COLO668 (cell line): Measurements from ENCODE around the gene PDE7B.
"Not testable (repeated sequence)": the region's sequence is repeated elsewhere in the genome, so short reads cannot be mapped to it uniquely, and the experiment has no call there.

Source experiments
- DNase-seq: peaks from one replicate; lab custom pipeline; 2025; ENCODE audit not compliant: unreplicated experiment; lab: John Stamatoyannopoulos, UW

PDE7B gene

GRCh38 chr6:136139111-136139510, 287.6 kb downstream of the PDE7B start:
- not testable (repeated sequence) for DNase-seq

GRCh38 chr6:136144251-136145023, 292.9 kb downstream of the PDE7B start:
- no peak for DNase-seq

- no peak for DNase-seq
Observed at GRCh38 chr6:136146130-136146529, 294.6 kb downstream of the PDE7B start.

- no peak for DNase-seq
Observed at GRCh38 chr6:136147342-136147741, 295.8 kb downstream of the PDE7B start.

- no peak for DNase-seq
Observed at GRCh38 chr6:136148051-136148450, 296.6 kb downstream of the PDE7B start.

- DNase-seq: no peak
Observed at GRCh38 chr6:136148523-136148922, 297.0 kb downstream of the PDE7B start.

- no peak for DNase-seq
Observed at GRCh38 chr6:136149311-136149710, 297.8 kb downstream of the PDE7B start.

GRCh38 chr6:136150961-136151360, 299.5 kb downstream of the PDE7B start:
- DNase-seq: no peak

GRCh38 chr6:136153707-136154375, 302.3 kb downstream of the PDE7B start:
- no peak for DNase-seq

GRCh38 chr6:136155191-136155590, 303.7 kb downstream of the PDE7B start:
- no peak for DNase-seq

GRCh38 chr6:136157743-136158142, 306.2 kb downstream of the PDE7B start:
- no peak for DNase-seq

GRCh38 chr6:136158387-136158821, 306.9 kb downstream of the PDE7B start:
- DNase-seq: no peak

GRCh38 chr6:136158971-136159370, 307.5 kb downstream of the PDE7B start:
- DNase-seq: no peak

GRCh38 chr6:136160250-136160649, 308.7 kb downstream of the PDE7B start:
- DNase-seq: no peak

GRCh38 chr6:136161950-136162349, 310.4 kb downstream of the PDE7B start:
- DNase-seq: no peak

GRCh38 chr6:136163260-136163659, 311.8 kb downstream of the PDE7B start:
- DNase-seq: no peak

GRCh38 chr6:136166815-136167214, 315.3 kb downstream of the PDE7B start:
- DNase-seq: no peak

- no peak for DNase-seq
Observed at GRCh38 chr6:136169394-136170148, 318.1 kb downstream of the PDE7B start.

- DNase-seq: no peak
Observed at GRCh38 chr6:136171231-136171630, 319.7 kb downstream of the PDE7B start.

GRCh38 chr6:136173519-136174507, 322.3 kb downstream of the PDE7B start:
- no peak for DNase-seq

GRCh38 chr6:136174510-136174909, 323.0 kb downstream of the PDE7B start:
- DNase-seq: no peak
